ENCODE results near the gene GSE1.

- TF ChIP-seq CTCF (IDR thresholded peaks at IDR 0.05) (no peak), POLR2A (IDR thresholded peaks at IDR 0.05) (no peak), EP300 (IDR thresholded peaks at IDR 0.05) (no peak)
These were observed 8.7 kb downstream of the GSE1 start for GRCh38 chr16:85621698-85622428.
